Measurements from ENCODE around the gene MGAT3. TPM values are rescaled to one million over a fixed set of nuclear protein-coding genes. Genes with fewer than 3 reads are reported as not detected.

The MGAT3 gene
- total and polyA plus RNA-seq, 2 experiments from 2014 or later: 7.0 to 20.0 TPM

DNA sequence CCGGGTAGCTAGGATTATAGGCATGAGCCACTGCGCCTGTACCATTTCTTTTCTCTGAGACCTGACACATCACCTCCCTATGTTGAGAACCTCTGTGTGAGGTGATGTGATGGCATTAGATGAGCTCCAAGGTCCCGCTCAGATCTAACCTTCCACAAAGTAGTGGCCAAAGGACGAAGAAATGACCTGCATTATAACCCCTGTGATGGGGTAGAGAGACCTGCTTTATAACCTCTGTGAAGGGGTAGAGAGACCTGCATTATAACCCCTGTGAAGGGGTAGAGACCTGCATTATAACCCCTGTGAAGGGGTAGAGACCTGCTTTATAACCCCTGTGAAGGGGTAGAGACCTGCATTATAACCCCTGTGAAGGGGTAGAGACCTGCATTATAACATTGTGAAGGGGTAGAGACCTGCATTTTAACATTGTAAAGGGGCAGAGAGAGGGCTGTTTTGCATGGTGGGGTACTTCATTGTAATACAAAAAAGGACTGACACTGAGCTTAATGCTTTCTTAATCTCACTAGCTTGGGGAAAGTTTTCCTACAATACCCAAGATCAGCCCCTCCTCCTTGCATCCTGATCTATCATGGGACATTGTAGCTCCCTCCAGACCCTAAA is 53.8 kb downstream of the MGAT3 start:
- Histone ChIP-seq H3K9me3 (ENCODE audit: low read depth) (no peaks in the 10 kb centered on the region), H3K27me3 (no peaks in the 10 kb centered on the region), H3K4me2 (no peak overlapping the region), H3K36me3 (replicated peaks; ENCODE audit: insufficient read depth, low read depth) (no peaks in the 10 kb centered on the region), H3K9me2 (replicated peaks; ENCODE audit: insufficient read depth) (no peaks in the 10 kb centered on the region), H3K4me1 (ENCODE audit: insufficient read depth) (no peaks in the 10 kb centered on the region), H4K20me1 (ENCODE audit: insufficient read depth, poor library complexity, severe bottlenecking) (peaks cover 19% of the 10 kb centered on the region), H3K27ac (no peak overlapping the region), H3K79me2 (peaks cover 62% of the 10 kb centered on the region), H3K4me3 (no peak overlapping the region), H2AFZ (no peak overlapping the region)
- no peak for DNase-seq (ENCODE audit: low spot score)
- no peak for TF ChIP-seq EZH2 (IDR thresholded peaks at IDR 0.05; ENCODE audit: borderline replicate concordance)
- TF ChIP-seq, protein P1, sequence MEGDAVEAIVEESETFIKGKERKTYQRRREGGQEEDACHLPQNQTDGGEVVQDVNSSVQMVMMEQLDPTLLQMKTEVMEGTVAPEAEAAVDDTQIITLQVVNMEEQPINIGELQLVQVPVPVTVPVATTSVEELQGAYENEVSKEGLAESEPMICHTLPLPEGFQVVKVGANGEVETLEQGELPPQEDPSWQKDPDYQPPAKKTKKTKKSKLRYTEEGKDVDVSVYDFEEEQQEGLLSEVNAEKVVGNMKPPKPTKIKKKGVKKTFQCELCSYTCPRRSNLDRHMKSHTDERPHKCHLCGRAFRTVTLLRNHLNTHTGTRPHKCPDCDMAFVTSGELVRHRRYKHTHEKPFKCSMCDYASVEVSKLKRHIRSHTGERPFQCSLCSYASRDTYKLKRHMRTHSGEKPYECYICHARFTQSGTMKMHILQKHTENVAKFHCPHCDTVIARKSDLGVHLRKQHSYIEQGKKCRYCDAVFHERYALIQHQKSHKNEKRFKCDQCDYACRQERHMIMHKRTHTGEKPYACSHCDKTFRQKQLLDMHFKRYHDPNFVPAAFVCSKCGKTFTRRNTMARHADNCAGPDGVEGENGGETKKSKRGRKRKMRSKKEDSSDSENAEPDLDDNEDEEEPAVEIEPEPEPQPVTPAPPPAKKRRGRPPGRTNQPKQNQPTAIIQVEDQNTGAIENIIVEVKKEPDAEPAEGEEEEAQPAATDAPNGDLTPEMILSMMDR (IDR thresholded peaks at IDR 0.05; ENCODE audit: poor library complexity): no peak
- TF ChIP-seq EZH2phosphoT487 (IDR thresholded peaks at IDR 0.05; ENCODE audit: low read depth, severe bottlenecking, unreplicated experiment): no peak
- 96% methylated on average over 4 of the region's 4 CpGs for WGBS (ENCODE audit: low lambda C conversion rate, missing lambda C conversion rate)

DNA sequence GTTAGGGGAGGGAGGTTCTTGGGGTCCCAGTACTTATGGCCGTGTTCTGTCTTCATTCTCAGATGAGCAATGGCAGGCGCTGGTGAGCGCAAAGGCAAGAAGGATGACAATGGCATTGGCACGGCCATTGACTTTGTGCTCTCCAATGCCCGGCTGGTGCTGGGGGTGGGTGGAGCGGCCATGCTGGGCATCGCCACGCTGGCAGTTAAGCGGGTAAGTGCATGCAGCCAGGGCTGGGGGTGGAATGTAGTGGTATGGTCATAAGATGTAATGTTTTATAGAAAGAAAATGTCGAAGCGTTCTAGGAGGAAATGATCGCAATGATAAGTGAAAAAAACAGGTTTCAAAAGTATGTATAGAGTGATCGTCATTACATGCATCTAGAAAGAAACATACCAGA is 54.4 kb downstream of the MGAT3 start:
- H3K4me2 ChIP-seq: no peak overlapping the region
- no peaks in the 10 kb centered on the region for H3K36me3 ChIP-seq (replicated peaks; ENCODE audit: insufficient read depth, low read depth)
- H3K27ac ChIP-seq: no peak overlapping the region
- H3K79me2 ChIP-seq: peaks cover 63% of the 10 kb centered on the region
- WGBS (ENCODE audit: low lambda C conversion rate, missing lambda C conversion rate): 98% methylated on average over 13 of the region's 13 CpGs
- H3K9me3 ChIP-seq (ENCODE audit: low read depth): no peaks in the 10 kb centered on the region
- H4K20me1 ChIP-seq (ENCODE audit: insufficient read depth, poor library complexity, severe bottlenecking): peaks cover 19% of the 10 kb centered on the region
- H3K4me1 ChIP-seq (ENCODE audit: insufficient read depth): no peaks in the 10 kb centered on the region
- H3K27me3 ChIP-seq: no peaks in the 10 kb centered on the region
- DNase-seq (ENCODE audit: low spot score): no peak
- H2AFZ ChIP-seq: no peak overlapping the region
- no peaks in the 10 kb centered on the region for H3K9me2 ChIP-seq (replicated peaks; ENCODE audit: insufficient read depth)
- no peak for TF ChIP-seq EZH2phosphoT487 (IDR thresholded peaks at IDR 0.05; ENCODE audit: low read depth, severe bottlenecking, unreplicated experiment)
- no peak for TF ChIP-seq EZH2 (IDR thresholded peaks at IDR 0.05; ENCODE audit: borderline replicate concordance)
- TF ChIP-seq, protein P1 (IDR thresholded peaks at IDR 0.05; ENCODE audit: poor library complexity): no peak
- no peak overlapping the region for H3K4me3 ChIP-seq

DNA sequence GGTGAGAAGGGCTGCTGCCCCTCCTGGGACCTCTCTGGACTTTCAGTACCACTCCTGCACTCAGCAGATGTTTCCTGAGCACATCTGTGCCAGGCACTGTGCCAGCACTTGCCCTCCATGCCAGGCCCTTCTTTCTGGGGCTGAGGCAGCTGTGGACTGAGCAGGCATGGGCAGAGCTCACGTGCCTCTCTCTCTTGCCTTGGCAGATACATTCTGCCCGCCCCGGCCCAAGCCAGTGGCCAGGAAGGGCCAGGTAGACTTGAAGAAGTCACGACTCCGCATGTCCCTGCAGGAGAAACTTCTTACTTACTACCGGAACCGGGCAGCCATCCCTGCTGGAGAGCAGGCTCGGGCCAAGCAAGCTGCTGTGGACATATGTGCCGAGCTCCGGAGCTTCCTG is 55.2 kb downstream of the MGAT3 start:
- Histone ChIP-seq H4K20me1 (ENCODE audit: insufficient read depth, poor library complexity, severe bottlenecking) (peaks cover 16% of the 10 kb centered on the region), H3K9me3 (ENCODE audit: low read depth) (no peaks in the 10 kb centered on the region), H3K4me3 (no peak overlapping the region), H3K36me3 (replicated peaks; ENCODE audit: insufficient read depth, low read depth) (no peaks in the 10 kb centered on the region), H3K79me2 (peaks cover 63% of the 10 kb centered on the region), H3K4me1 (ENCODE audit: insufficient read depth) (no peaks in the 10 kb centered on the region), H3K27me3 (no peaks in the 10 kb centered on the region), H3K9me2 (replicated peaks; ENCODE audit: insufficient read depth) (no peaks in the 10 kb centered on the region), H2AFZ (no peak overlapping the region), H3K4me2 (no peak overlapping the region), H3K27ac (no peak overlapping the region)
- TF ChIP-seq, protein P1 (IDR thresholded peaks at IDR 0.05; ENCODE audit: poor library complexity): no peak
- TF ChIP-seq EZH2 (IDR thresholded peaks at IDR 0.05; ENCODE audit: borderline replicate concordance): no peak
- no peak for TF ChIP-seq EZH2phosphoT487 (IDR thresholded peaks at IDR 0.05; ENCODE audit: low read depth, severe bottlenecking, unreplicated experiment)
- DNase-seq (ENCODE audit: low spot score): no peak
- WGBS (ENCODE audit: low lambda C conversion rate, missing lambda C conversion rate): 98% methylated on average over 10 of the region's 10 CpGs
